GM18951 (cell line): ENCODE measurements around the gene CFAP74.

Experiments
- POLR2A ChIP-seq: IDR thresholded peaks from 4 replicates; pipeline ENCODE4 v1.6.1; 2011; ENCODE audit warnings: mild to moderate bottlenecking; ENCODE audit not compliant: insufficient read length, insufficient read depth; ENCODE audit errors: extremely low read depth
- in situ Hi-C: fragments of 300-500 bp; cut with MboI; formaldehyde crosslinking; loops from one replicate; pipeline ENCODE4 v1.12.0; 2022; ENCODE audit warnings: low sequenced_read_pairs, mixed read lengths, inconsistent platforms; ENCODE audit not compliant: unreplicated experiment

CFAP74 gene

DNA sequence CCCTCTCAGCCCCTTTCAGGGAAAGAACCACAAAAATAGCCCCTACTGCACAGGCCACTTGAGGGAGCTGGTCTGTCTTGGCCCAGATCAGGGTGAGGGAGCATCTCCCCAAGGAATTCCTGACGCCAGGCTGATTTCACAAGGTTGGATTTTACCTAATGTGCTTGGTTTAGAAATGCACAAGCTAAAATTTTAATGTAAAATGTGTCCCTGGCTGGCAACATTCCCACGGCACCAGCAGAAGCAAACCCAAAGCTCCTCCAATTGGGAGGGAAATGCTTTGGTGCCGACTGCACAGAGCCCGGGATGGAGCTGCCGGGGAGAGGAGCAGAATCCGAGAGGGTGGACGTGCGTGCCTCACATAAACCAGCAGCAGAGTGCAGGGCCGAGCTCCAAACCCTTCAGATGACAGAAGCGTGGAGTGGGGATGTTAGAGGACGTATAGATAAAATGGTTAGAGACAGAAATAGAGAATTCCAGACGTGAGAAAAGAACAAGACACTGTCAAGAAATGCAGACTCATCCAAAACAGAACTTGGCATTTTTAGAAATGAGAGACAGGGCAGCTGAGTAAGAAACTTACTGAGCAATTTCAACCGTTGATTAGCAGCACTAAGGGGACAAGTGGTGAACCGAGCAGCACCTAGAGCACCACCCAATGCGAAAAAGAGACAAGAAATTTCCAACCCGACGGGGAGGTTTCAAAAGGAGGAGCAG, 42.9 kb downstream of the CFAP74 start:
- TF ChIP-seq POLR2A, result no peak
- in situ Hi-C loops, result no loop called here

DNA sequence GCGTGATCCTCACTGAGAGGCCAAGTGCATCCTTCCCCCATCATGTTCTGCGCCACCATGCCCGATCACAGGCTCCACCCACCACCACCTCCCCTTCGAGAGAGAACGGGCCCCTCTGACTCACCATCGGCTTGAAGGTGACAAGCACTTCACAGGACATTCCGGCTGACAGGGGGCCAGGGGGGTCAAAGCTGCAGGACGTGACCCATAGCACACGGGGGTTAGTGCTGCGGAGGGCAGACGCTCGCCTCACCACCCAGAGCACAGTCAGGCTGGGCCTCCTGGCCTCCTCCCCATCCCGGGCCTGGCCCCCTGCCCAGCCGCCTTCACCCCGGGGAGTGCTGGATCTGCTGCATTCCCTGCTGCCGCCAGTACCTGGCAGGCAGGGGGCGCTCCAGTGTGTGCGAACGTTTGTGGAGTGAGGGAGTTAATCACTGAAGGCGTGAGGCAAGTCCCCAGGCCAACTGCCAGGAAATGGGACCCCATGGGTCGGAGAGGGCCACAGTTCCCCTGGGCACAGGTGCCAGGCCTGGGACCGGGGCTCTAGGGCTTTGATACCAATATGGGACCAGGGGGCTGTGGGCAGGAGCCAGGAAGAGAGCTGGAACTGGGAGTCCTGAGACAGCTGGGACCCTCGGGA, 43.6 kb downstream of the CFAP74 start:
- in situ Hi-C loops, result no loop called here
- no peak for TF ChIP-seq POLR2A

- in situ Hi-C loops, result no loop called here
- no peak for TF ChIP-seq POLR2A
Observed at GRCh38 chr1:1959459-1959839, 44.1 kb downstream of the CFAP74 start.

GRCh38 chr1:1958071-1958541, 45.5 kb downstream of the CFAP74 start:
- no peak for TF ChIP-seq POLR2A
- in situ Hi-C loops, result no loop called here

DNA sequence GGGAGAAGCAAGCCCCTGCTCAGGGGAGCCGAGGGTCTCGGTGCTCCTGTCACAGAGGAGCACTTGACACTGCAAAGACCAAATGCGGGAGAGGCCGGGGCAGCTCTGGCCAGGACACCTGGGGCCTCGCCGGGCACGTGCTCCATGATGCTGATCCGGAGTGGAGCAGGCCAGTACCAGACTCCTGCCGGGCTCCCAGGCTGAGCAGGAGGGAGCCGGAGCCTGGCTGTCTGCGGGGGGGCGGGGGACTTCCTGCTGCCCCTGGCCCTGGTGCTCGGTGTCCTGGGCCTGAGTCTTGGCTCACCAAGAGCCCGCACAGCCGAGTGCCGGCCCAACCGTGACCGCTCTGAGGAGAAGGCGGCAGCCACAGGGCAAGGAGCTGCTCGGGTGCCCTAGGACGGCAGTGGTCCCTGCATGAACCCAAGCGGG, 46.0 kb downstream of the CFAP74 start:
- in situ Hi-C loops, result no loop called here
- no peak for TF ChIP-seq POLR2A

GRCh38 chr1:1956586-1957532, 46.7 kb downstream of the CFAP74 start:
- TF ChIP-seq POLR2A, result no peak
- in situ Hi-C loops, result no loop called here

DNA sequence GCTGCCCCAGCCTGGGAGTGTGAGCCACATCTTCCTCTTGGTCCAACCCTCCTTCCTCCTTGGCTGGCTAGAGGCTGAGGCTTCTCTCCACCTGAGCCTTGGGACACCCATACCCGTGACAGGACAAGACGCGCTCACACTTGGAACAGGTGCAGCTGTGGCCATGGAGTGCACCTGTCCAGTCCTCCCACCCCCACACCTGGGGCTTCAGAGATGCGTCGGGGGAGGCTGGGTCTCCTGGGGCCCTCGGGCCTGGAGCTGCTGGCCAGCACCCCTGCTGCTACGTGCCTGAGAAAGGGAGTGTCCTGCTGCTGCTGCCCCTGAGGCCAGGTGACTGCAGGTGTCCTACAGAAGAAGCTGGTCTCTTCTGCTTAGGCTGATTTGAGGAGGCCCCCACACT, 47.5 kb downstream of the CFAP74 start:
- no peak for TF ChIP-seq POLR2A
- in situ Hi-C loops, result no loop called here

- no peak for TF ChIP-seq POLR2A
- in situ Hi-C loops, result no loop called here
Observed at GRCh38 chr1:1955621-1956094, 47.9 kb downstream of the CFAP74 start.

DNA sequence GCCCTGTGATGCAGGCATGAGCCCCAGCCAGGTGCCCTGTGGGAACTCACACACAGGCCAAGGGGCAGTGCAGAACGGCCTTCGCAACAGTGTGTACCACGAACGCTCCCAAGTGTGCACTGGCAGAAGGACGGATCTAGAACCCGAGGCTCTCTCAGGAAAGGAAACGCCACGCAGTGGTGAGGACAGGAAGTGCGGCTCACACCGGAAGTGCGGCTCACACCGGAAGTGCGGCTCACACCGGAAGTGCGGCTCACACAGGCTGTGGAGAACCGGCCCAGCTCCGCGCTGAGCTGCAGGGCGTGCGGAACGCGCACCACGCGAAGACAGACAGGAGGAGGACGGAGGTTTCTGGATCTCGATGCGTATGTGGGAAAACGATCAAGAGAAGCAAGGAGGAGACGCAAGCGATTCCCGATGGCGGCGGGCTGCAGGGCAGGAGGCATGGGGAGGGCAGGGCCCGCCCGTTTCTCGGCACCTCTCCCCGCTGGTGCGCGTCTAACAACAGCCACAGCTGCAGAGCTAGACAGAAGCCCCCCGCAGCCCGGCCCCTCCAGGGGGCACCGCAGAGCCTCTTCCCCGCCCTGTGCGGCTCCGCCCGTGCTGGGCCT, 48.6 kb downstream of the CFAP74 start:
- TF ChIP-seq POLR2A, result no peak
- in situ Hi-C loops, result no loop called here

GRCh38 chr1:1954015-1954414, 49.6 kb downstream of the CFAP74 start:
- in situ Hi-C loops, result no loop called here
- no peak for TF ChIP-seq POLR2A

GRCh38 chr1:1950940-1951339, 52.6 kb downstream of the CFAP74 start:
- no peak for TF ChIP-seq POLR2A
- in situ Hi-C loops, result no loop called here

- TF ChIP-seq POLR2A, result no peak
- in situ Hi-C loops, result no loop called here
Observed at GRCh38 chr1:1948783-1949182, 54.8 kb downstream of the CFAP74 start.

- no peak for TF ChIP-seq POLR2A
- in situ Hi-C loops, result no loop called here
Observed at GRCh38 chr1:1947493-1947892, 56.1 kb downstream of the CFAP74 start.
